ENCODE data around the gene GIMAP1. TPM values are rescaled to one million over a fixed set of nuclear protein-coding genes. Genes with fewer than 3 reads are reported as not detected.
A peak's percentile ranks its signal among the peaks of the same experiment; 100 is the strongest.

Gene GIMAP1
- total and polyA plus RNA-seq, 2 of the 8 experiments (the other 6 are each of a cell fraction or from before 2014, with no cell fraction given), result not detected

- no peak overlapping the region for H3K4me2 ChIP-seq (ENCODE audit: insufficient read depth in 1 of 2, low read depth in 2 of 2, low read length in 2 of 2)
- no peak overlapping the region for H2BK15ac ChIP-seq (ENCODE audit: low read length)
- H3K9me3 ChIP-seq (ENCODE audit: insufficient read depth in 2 of 2, low read depth in 1 of 2, low read length in 1 of 2), result no peaks in the 10 kb centered on the region
- no peaks in the 10 kb centered on the region for H3K79me2 ChIP-seq (ENCODE audit: control insufficient read depth in 1 of 2, insufficient read depth in 2 of 2, low read length in 2 of 2)
- no peak for DNase-seq (ENCODE audit: low read depth in 1 of 2, low spot score in 2 of 2)
- no peak overlapping the region for H3K23ac ChIP-seq (ENCODE audit: insufficient read length)
- TF ChIP-seq MAX (IDR thresholded peaks at IDR 0.05) (no peak), USF2 (IDR thresholded peaks at IDR 0.05; ENCODE audit: low read length) (no peak), SP2 (IDR thresholded peaks at IDR 0.05; ENCODE audit: low read length) (no peak), CHD2 (IDR thresholded peaks at IDR 0.05; ENCODE audit: low read length) (no peak), EGR1 (IDR thresholded peaks at IDR 0.05; ENCODE audit: borderline replicate concordance, low read depth, low read length) (no peak), RFX5 (IDR thresholded peaks at IDR 0.05; ENCODE audit: borderline replicate concordance, low read depth, low read length) (no peak), SP4 (IDR thresholded peaks at IDR 0.05; ENCODE audit: low read length) (no peak)
- H3K4me3 ChIP-seq (ENCODE audit: extremely low read depth in 1 of 4, insufficient read depth in 2 of 4, low read depth in 3 of 4, low read length in 4 of 4), result no peak overlapping the region
- ChIA-PET CTCF (ENCODE audit: partially characterized antibody) (interaction anchor here (1.0 kb wide), 1 partner anchor 20 kb away, joined by 4 read pairs; no protein-coding TSS in a partner anchor), POLR2A (ENCODE audit: partially characterized antibody) (no interaction called here)
- H2BK20ac ChIP-seq (ENCODE audit: low read length), result no peak overlapping the region
- H3K27ac ChIP-seq (ENCODE audit: low read depth, low read length), result no peak overlapping the region
- no peak overlapping the region for H4K5ac ChIP-seq (ENCODE audit: insufficient read length, low read depth, low read length)
- H3K56ac ChIP-seq (replicated peaks; ENCODE audit: insufficient read length, low read depth, low read length), result no peak overlapping the region
- no peak overlapping the region for H3K9ac ChIP-seq (replicated peaks in 1 of 4; ENCODE audit: extremely low read depth in 1 of 4, low read depth in 3 of 4, low read length in 3 of 4)
- no peaks in the 10 kb centered on the region for H3K4me1 ChIP-seq (replicated peaks in 1 of 4; ENCODE audit: control insufficient read depth in 3 of 4, insufficient read depth in 4 of 4, low read length in 3 of 4)
- H3K4ac ChIP-seq (replicated peaks; ENCODE audit: insufficient read length, low read depth, low read length), result no peak overlapping the region
- no peak overlapping the region for H2BK120ac ChIP-seq (replicated peaks; ENCODE audit: low read depth, low read length)
- no peaks in the 10 kb centered on the region for H3K79me1 ChIP-seq (ENCODE audit: low read depth, low read length)
- WGBS, 2 experiments (ENCODE audit: extremely low coverage in 1 of 2, insufficient coverage in 1 of 2, insufficient read length in 1 of 2, insufficient replicate concordance in 2 of 2, low coverage in 1 of 2, low lambda C conversion rate in 2 of 2, missing lambda C conversion rate in 1 of 2), result 85% methylated on average over 2 of the region's 2 CpGs; no CpG with 5 or more reads in 1 of the 2 experiments
- H2BK5ac ChIP-seq (ENCODE audit: low read depth, low read length), result no peak overlapping the region
- peak; percentile 55 for FAIRE-seq
- H4K8ac ChIP-seq (ENCODE audit: extremely low read depth, insufficient read depth, low read length), result no peak overlapping the region
- no peaks in the 10 kb centered on the region for H3K23me2 ChIP-seq (ENCODE audit: low read depth, low read length)
- no peak overlapping the region for H4K91ac ChIP-seq (replicated peaks; ENCODE audit: insufficient read length, low read length)
- no peak overlapping the region for H3K14ac ChIP-seq (ENCODE audit: insufficient read length)
- no peak overlapping the region for H2BK12ac ChIP-seq (ENCODE audit: low read depth, low read length)
- no peak overlapping the region for H2AK5ac ChIP-seq (ENCODE audit: low read depth, low read length)
- H3K27me3 ChIP-seq (replicated peaks in 1 of 4; ENCODE audit: control insufficient read depth in 3 of 4, extremely low read depth in 1 of 4, insufficient read depth in 3 of 4, low read length in 3 of 4), result 0 out of 7 replicates have a peak, but pooled peaks cover 0 to 2% (median 0%) of the 10 kb centered on the region in 4 experiments
- no peak overlapping the region for H2AFZ ChIP-seq (ENCODE audit: low read length)
- no peaks in the 10 kb centered on the region for H4K20me1 ChIP-seq (replicated peaks in 1 of 2; ENCODE audit: control insufficient read depth in 1 of 2, insufficient read depth in 2 of 2, low read length in 2 of 2)
- no peak overlapping the region for H3K18ac ChIP-seq (ENCODE audit: extremely low read depth, low read length)
- no peaks in the 10 kb centered on the region for H3K36me3 ChIP-seq (ENCODE audit: control insufficient read depth in 2 of 4, insufficient read depth in 4 of 4, low read length in 3 of 4)
Measured at GRCh38 chr7:150695654-150696053, 20.8 kb upstream of the GIMAP1 start.

All from H1 (cell line).